Coronary artery (tissue), 2 donors: ENCODE data around the gene TNPO2.

Experiments
- DNase-seq: peaks from one replicate; pipeline ENCODE4 v3.0.0-alpha.2; 2017; ENCODE audit warnings: low spot score
- H3K27ac ChIP-seq, 2 donors: fragments of 200-600 bp; sonication (generic); one replicate each; pipeline ENCODE4 v1.5.1; 2016 to 2019
- H3K4me3 ChIP-seq: fragments of 200-600 bp; sonication (generic); 2 replicates; pipeline ENCODE4 v1.5.1; 2016; ENCODE audit warnings: mild to moderate bottlenecking, moderate library complexity
- CTCF ChIP-seq: fragments of 200-600 bp; sonication (generic); IDR thresholded peaks from one replicate; pipeline ENCODE4 v1.5.1; 2019; ENCODE audit warnings: antibody characterized with exemption

TNPO2 gene

GRCh38 chr19:12752056-12752781 lies 28.5 kb upstream of the TNPO2 start:
- TF ChIP-seq CTCF = no peak
- no peak overlapping the region for H3K27ac ChIP-seq
- DNase-seq = no peak
- H3K4me3 ChIP-seq = no peak overlapping the region

GRCh38 chr19:12751635-12752034 lies 27.9 kb upstream of the TNPO2 start, which contains the start of gene BEST2:
BEST2 (plus strand) TSS chr19:12751791; CDS start chr19:12752593, 802 bp downstream.
- H3K4me3 ChIP-seq = no peak within 1 kb of the TSS
- no peak for TF ChIP-seq CTCF
- DNase-seq = no peak
- H3K27ac ChIP-seq = no peak within 1 kb of the TSS

- H3K27ac ChIP-seq = no peak overlapping the region
- DNase-seq = no peak
- no peak for TF ChIP-seq CTCF
- H3K4me3 ChIP-seq = no peak overlapping the region
Observed at GRCh38 chr19:12750851-12751250, 27.1 kb upstream of the TNPO2 start.

GRCh38 chr19:12749938-12750521 lies 26.3 kb upstream of the TNPO2 start:
- no peak for DNase-seq
- H3K4me3 ChIP-seq = no peak overlapping the region
- no peak overlapping the region for H3K27ac ChIP-seq
- no peak for TF ChIP-seq CTCF

GRCh38 chr19:12748489-12748888 lies 24.8 kb upstream of the TNPO2 start:
- Histone ChIP-seq H3K4me3 (no peak overlapping the region), H3K27ac (no peak overlapping the region)
- DNase-seq = no peak
- no peak for TF ChIP-seq CTCF

- no peak for DNase-seq
- Histone ChIP-seq H3K27ac (no peak overlapping the region), H3K4me3 (no peak overlapping the region)
- TF ChIP-seq CTCF = no peak
Observed at GRCh38 chr19:12745166-12745897, 21.6 kb upstream of the TNPO2 start.
